ENCODE data around the gene SNPH.
A peak's percentile ranks its signal among the peaks of the same experiment; 100 is the strongest.
"Not testable (repeated sequence)": the region's sequence is repeated elsewhere in the genome, so short reads cannot be mapped to it uniquely, and the experiment has no call there.

SNPH gene, protein sequence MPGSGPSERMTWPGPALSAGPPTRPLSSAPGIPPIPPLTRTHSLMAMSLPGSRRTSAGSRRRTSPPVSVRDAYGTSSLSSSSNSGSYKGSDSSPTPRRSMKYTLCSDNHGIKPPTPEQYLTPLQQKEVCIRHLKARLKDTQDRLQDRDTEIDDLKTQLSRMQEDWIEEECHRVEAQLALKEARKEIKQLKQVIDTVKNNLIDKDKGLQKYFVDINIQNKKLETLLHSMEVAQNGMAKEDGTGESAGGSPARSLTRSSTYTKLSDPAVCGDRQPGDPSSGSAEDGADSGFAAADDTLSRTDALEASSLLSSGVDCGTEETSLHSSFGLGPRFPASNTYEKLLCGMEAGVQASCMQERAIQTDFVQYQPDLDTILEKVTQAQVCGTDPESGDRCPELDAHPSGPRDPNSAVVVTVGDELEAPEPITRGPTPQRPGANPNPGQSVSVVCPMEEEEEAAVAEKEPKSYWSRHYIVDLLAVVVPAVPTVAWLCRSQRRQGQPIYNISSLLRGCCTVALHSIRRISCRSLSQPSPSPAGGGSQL

GRCh38 chr20:1266167-1266973 is at the start of gene SNPH:
TSS of gene SNPH (plus strand) at chr20:1266294. CDS start at chr20:1296240, 29,946 bp downstream.
- peak; percentile 65 to 76 (median 68) for DNase-seq

DNA sequence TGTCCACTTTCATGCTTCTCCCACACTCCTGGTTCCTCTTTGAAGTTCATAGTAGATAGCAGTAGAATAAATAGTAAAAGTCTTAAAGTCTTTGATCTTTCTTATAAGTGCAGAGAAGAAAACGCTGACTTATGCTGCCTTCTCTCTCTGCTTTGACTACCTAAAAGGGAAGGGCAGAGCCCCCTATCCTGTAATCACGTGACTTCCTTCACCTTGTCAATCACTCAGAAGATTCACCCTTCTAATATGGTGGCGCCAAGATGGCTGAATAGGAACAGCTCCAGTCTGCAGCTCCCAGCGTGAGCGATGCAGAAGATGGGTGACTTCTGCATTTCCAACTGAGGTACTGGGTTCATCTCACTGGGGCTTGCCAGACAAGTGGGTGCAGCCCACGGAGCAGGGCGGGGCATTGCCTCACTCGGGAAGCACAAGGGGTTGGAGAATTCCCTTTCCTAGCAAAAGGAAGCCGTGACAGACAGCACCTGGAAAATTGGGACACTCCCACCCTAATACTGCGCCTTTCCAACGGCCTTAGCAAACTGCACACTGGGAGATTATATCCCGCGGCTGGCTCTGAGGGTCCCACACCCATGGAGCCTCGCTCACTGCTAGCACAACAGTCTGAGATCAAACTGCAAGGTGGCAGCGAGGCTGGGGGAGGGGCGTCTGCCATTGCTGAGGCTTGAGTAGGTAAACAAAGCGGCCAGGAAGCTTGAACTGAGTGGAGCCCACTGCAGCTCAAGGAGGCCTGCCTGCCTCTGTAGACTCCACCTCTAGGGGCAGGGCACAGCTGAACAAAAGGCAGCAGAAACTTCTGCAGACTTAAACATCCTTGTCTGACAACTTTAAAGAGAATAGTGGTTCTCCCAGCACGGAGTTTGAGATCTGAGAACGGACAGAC is 49.3 kb upstream of the SNPH start:
- DNase-seq: peak in 3 of 6 experiments; percentile 7 to 48 (median 34)

GRCh38 chr20:1222750-1223149 is 43.3 kb upstream of the SNPH start:
- not testable (repeated sequence) for DNase-seq

DNA sequence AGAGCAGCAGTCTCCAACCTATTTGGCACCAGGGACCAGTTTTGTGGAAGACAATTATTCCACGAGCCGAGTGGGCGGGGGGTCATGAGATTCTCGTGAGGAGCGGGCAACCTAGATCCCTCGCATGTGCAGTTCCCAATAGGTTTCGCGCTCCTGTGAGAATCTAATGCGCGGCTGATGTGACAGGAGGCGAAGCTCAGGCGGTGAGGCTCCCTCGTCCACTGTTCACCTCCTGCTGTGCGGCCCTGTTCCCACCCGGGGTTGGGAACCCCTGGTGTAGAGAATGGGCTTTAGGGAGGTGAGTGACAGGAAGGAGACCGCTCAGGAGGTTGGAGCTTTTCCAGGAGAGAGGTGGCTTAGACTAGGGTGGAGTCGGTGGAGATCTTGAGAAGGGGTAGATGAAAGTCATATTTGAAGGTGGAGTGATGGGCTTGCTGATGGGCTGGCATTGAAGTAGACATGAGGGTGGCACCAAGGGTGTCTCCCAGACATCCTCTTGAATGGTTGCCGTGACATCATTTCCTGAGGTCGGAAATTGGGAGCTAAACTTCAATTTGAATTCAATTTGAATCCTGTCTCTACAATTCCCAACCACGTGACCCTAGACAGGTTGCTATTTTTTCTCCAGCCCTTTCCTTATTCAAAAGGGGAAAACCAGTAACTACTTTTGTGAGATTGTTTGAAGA is 41.7 kb upstream of the SNPH start:
- DNase-seq: peak in 1 of 6 experiments; percentile 31

DNA sequence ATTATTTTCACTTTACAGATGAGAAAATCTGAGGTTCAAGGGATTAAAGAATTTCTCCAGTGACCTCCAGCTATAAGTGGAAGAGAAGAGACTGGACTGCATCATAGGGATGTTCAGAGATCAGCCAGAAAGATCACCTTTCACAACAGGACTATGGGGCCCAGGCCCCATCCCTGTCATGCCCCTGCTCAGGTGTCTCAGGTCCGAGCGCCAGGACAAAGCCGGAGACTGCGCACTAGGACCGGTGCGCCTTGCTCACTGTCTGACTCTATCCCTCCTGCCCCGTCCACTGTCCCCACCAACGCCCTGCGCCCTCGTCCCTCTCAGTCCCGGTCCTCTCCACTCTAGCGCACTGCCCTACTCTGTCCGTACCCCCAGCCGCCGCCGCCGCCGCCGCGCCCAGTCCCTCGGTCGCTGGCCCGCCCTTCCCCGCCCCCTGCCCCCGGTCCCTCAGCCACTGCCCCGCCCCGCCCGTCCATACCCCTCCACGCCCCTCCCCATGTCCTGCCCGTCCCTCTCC is 40.8 kb upstream of the SNPH start:
- DNase-seq: no peak

- DNase-seq: peak; percentile 70 to 92 (median 86)
Measured at GRCh38 chr20:1225783-1226654, 40.1 kb upstream of the SNPH start, which contains the start of gene RAD21L1. TSS of gene RAD21L1 (plus strand) at chr20:1226044. CDS start at chr20:1228454, 2,410 bp downstream.

GRCh38 chr20:1229541-1229940 is 36.6 kb upstream of the SNPH start:
- no peak for DNase-seq

DNA sequence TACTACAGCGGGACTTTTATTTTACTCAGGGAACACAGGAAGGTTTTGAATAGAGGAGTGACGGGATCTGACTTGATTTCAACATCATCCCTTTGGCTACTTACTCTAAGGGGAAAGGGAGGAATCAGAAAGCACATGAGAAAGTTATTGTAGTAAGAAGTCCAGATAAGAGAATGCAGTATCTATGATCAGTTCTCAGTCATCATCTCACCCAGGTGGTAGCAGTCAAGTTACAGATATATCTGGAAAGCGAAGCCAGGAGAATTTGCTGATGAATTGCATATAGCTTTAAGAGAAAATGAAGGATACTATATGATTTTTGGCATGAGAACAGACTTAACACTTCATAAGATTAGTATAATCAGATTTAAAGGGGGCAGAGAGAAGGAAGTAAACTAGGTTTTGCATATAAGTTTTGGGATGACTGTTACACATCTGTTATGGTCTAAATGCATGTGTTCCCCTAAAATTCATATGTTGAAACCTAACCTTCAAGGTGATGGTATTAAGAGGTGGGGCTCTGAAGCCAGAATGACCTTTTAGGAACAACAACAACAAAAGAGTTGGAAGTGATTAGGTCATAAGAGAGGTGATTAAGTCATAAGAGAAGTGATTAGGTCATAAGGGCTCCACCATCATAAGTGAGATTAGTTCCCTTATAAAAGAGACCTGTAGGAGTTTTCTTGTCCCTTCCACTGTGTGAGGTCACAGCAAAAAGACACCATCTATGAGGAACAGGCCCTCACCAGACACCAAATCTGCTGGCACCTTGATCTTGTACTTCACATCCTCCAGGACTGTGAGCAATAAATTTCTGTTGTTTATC is 33.6 kb upstream of the SNPH start:
- no peak for DNase-seq

DNA sequence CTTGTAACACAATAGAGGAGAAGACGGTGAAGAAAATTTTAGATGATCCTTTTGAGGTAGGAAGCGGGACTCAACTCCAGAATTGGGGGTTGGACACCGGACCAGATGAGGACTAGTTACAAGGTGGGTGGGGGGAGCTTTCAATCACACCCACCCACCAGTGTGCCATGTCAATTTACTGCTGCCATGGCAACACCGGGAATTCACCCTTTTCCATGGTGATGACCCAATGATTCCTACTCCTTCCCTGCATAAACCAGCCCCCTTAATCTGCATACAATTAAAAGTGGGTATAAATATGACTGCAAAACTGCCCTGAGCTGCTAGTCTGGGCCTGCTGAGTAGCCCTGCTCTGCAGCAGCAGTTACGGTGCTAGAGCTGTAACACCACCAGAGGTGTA is 25.5 kb upstream of the SNPH start:
- no peak for DNase-seq

DNA sequence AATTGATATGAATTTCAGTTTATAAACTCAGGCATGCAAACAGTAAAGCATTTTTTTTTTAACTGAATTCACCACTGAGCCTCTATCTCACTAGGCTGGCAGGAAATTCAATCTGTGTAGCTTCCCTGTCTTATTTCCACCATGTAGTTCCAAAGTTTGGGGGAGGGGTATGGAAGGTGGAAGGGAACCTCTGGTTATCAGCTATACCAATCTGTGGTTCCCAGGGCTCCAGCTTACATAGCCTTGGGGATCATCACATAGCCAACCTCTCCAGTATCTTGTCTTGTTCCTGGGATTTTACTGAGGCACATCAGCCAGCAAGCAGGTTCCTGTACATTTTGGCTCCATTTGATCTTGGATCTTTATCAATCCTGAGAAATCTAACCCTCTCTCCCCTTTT is 24.6 kb upstream of the SNPH start:
- DNase-seq: no peak

DNA sequence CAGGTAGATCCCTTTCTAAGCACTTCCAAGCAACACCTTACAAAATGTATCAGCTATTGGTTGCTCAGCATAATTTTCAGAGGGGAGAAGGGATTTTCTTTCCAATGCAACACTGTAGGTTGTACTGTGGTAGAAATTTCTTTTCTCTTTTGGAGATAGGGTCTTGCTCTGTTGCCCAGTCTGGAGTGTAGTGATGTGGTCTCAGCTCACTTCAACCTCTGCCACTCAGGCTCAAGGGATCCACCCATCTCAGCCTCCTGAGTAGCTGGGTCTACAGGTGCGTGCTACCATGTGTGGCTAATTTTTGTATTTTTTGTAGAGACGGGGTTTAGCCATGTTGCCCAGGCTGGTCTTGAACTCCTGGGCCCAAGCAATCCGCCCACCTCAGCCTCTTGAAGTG is 24.0 kb upstream of the SNPH start:
- no peak for DNase-seq

DNA sequence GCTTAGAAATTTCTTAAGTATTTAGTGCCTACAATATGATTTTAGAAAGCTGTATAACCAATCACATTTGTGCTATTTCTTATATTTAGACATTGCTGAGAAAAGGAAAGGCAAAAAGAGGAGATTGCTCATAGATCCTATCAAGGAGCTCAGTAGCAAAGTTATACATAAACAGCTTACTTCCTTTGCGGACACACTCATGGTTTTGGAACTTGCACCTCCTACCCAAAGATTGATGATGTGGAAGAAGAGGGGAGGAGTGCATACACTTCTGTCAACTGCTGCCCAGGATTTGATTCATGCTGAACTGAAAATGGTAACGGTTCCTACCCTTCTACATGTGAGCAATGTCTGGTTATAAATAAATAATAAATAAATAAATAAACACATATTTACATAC is 23.6 kb upstream of the SNPH start:
- DNase-seq: no peak

DNA sequence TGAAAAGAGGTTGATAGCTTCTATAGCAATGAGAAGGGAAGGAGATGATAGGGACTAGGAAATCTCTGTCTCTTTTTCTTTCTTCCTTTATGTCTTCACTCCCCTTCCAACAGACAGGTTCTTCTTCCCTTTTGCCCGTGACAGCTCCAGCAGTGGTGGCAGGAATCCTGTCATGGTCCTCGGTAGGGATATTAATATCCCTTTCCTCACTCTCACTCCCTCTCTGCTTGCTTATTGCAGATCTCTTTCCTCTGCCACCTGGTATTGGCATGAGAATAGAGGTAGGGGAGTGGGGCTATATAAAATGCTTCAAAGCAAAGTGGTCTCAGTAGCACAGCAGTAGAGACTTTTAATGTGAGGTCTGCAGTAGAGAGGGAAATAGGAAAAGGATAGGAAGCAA is 20.5 kb upstream of the SNPH start:
- no peak for DNase-seq

GRCh38 chr20:1247689-1248088 is 18.4 kb upstream of the SNPH start:
- no peak for DNase-seq

DNA sequence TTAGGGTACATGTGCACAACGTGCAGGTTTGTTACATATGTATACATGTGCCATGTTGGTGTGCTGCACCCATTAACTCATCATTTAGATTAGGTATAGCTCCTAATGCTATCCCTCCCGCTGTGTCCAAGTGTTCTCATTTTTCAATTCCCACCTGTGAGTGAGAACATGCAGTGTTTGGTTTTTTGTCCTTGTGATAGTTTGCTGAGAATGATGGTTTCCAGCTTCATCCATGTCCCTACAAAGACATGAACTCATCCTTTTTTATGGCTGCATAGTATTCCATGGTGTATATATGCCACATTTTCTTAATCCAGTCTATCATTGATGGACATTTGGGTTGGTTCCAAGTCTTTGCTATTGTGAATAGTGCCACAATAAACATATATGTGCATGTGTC is 15.8 kb upstream of the SNPH start:
- DNase-seq: not testable (repeated sequence)

DNA sequence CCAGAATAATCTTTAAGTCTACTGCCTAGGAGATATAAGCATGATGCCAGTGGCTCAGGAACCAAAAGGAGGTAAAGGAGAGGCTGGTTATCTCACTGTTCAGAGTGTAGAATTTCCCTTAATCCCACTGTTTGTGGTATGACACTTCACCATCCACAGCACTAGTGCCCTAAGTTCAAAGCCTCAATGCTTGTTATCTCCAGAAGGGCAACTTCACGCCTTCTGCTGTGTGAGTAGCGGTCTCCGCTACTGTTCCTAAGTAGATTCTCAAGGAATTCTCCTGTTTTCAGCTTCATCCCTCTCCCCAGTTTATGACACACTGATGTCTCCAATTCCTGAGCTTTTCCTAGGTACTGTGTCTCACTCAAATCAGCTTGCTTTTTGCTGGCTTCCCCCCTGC is 13.7 kb upstream of the SNPH start:
- DNase-seq: no peak

DNA sequence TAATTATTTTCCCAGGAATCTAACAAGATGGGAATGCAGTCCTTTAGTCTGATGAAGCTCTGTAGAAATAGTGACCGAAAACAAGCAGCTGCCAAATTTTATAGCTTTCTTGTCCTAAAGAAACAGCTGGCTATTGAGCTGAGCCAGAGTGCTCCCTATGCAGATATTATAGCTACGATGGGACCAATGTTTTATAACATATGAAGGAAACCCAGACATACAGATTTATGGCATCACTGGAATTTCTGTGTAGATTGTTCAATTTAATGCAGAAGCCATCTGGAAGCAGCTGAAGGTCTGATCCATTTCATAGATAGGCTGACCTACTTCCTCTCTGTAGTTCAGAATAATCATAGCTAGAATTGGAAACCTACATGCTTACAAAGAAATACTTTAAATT is 11.8 kb upstream of the SNPH start:
- DNase-seq: no peak

GRCh38 chr20:1255675-1256074 is 10.4 kb upstream of the SNPH start:
- no peak for DNase-seq

DNA sequence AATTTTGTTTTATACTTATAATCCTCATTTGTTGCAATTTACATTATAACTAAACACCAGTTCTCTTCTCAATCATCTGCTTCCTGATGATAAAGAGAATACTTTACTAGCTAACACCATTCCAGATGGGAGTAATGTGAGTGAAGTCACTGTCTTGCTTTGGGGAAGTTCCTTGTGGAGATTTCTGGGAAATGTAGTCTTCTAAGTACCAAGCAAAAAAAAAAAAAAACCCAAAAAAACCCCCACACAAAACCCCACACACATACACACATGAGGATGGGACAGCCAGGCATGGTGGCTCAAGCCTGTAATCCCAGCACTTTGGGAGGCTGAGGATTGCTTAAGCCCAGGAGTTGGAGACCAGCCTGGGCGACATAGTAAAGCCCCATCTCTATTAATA is 2.2 kb upstream of the SNPH start:
- no peak for DNase-seq

DNA sequence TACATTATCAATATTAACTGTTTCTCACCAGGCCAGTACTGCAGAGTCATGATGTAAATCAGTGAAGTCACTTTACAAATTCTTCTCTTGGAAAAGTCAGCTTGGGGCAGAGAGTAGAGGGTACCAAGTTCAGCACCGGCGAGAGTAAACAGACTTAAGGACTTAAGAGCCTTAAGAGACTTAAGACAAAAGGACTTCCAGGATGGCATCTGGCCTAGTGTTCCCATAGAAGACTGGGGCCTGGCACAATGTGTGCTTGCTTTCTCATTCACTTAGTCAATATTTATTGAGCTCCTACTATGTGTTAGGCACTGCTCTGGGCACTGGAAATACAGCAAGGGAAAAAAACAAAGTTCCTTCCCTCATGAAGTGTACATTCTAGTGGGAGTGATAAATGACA is 1.4 kb upstream of the SNPH start:
- no peak for DNase-seq
